GM12873 (cell line): ENCODE measurements around the gene TRAPPC8.

ENCODE experiments used
- TF ChIP-seq, protein P1 (sequence below): IDR thresholded peaks from 2 replicates; pipeline ENCODE4 v1.5.1; 2012; ENCODE audit warnings: low read depth, mild to moderate bottlenecking, moderate library complexity, low read length, control low read depth; ENCODE audit not compliant: insufficient read depth; ENCODE audit errors: missing control alignments

Gene TRAPPC8

DNA sequence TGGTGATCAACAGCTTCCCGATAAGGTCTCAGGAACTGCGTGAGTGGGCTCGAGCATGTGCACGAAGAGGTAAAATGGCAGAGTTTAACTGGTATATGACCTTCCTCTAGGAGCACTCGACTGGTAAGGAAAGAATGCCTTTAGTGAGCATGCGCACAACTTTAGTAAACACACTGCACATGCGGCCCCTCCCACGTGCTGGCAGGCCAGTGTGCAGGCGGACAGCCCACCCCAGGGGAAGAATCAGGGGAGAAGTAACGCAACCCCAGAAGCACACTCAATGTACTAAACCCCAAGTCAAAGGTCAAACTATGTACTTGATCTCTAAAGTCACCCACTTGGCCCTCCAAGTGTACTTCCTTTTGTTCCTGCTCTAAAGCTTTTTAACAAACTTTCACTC lies 153.5 kb downstream of the TRAPPC8 start:
- TF ChIP-seq, protein P1, sequence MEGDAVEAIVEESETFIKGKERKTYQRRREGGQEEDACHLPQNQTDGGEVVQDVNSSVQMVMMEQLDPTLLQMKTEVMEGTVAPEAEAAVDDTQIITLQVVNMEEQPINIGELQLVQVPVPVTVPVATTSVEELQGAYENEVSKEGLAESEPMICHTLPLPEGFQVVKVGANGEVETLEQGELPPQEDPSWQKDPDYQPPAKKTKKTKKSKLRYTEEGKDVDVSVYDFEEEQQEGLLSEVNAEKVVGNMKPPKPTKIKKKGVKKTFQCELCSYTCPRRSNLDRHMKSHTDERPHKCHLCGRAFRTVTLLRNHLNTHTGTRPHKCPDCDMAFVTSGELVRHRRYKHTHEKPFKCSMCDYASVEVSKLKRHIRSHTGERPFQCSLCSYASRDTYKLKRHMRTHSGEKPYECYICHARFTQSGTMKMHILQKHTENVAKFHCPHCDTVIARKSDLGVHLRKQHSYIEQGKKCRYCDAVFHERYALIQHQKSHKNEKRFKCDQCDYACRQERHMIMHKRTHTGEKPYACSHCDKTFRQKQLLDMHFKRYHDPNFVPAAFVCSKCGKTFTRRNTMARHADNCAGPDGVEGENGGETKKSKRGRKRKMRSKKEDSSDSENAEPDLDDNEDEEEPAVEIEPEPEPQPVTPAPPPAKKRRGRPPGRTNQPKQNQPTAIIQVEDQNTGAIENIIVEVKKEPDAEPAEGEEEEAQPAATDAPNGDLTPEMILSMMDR, result no peak

GRCh38 chr18:31783059-31783458 lies 159.9 kb downstream of the TRAPPC8 start:
- TF ChIP-seq, protein P1, result no peak
